B cell (primary cell): Measurements from ENCODE around the gene LCE3E. TPM values are rescaled to one million over a fixed set of nuclear protein-coding genes. Genes with fewer than 3 reads are reported as not detected.

Experiments used
- ATAC-seq: fragments of 200-7000 bp; cut with Tn5 transposase; one replicate; pipeline ENCODE4 v1.10.0; 2021; ENCODE audit warnings: low read depth, mild to moderate bottlenecking, moderate number of reproducible peaks, moderate library complexity
- CTCF ChIA-PET: fragments of 350-600 bp; sonication (Branson Sonifier 250); formaldehyde crosslinking; loops from one replicate; lab custom pipeline; 2021; ENCODE audit warnings: antibody characterized with exemption, inconsistent platforms; lab: Charles Lee
- POLR2A ChIA-PET: fragments of 350-600 bp; sonication (Branson Sonifier 250); formaldehyde crosslinking; loops from one replicate; lab custom pipeline; 2021; ENCODE audit warnings: antibody characterized with exemption; lab: Charles Lee
- DNase-seq: peaks from one replicate; pipeline ENCODE4 v3.0.0; 2013
- H2AFZ ChIP-seq: 2 replicates; pipeline ENCODE4 v1.6.1; 2012; ENCODE audit warnings: mild to moderate bottlenecking, low read depth, low read length; ENCODE audit not compliant: insufficient read depth, poor library complexity, severe bottlenecking
- H3K27ac ChIP-seq, 2 donors: 1 replicate in 1 of 2; 2 replicates in 1 of 2; pipeline ENCODE4 v1.5.1; 2012 to 2013; ENCODE audit warnings: low read length in 2 of 2, mild to moderate bottlenecking in 2 of 2, moderate library complexity in 1 of 2
- H3K27me3 ChIP-seq, 4 experiments: fragments of 200-600 bp in 1 of 4; sonication (generic) in 1 of 4; replicated peaks in 1 of 4; 1 replicate in 2 of 4; 2 replicates in 2 of 4; pipeline versions ENCODE4 v1.6.1 to v1.7.0; 2013 to 2016; ENCODE audit warnings: low read length in 3 of 4, mild to moderate bottlenecking in 2 of 4, mixed read lengths in 1 of 4, moderate library complexity in 1 of 4; ENCODE audit not compliant: insufficient read depth in 4 of 4, control insufficient read depth in 3 of 4; ENCODE audit errors: control extremely low read depth in 1 of 4
- H3K36me3 ChIP-seq, 2 experiments: replicated peaks in 1 of 2; 1 replicate in 1 of 2; 2 replicates in 1 of 2; pipeline versions ENCODE4 v1.6.1 to v1.7.1; 2013; ENCODE audit warnings: low read length in 1 of 2; ENCODE audit not compliant: insufficient read depth in 2 of 2, control insufficient read depth in 1 of 2; ENCODE audit errors: control extremely low read depth in 1 of 2, extremely low read depth in 1 of 2
- H3K4me1 ChIP-seq, 2 donors: fragments of 200-600 bp in 1 of 2; sonication (generic) in 1 of 2; 1 replicate in 1 of 2; 2 replicates in 1 of 2; pipeline versions ENCODE4 v1.5.1 to v1.6.1; 2013 to 2017; ENCODE audit warnings: low read length in 2 of 2; ENCODE audit not compliant: control insufficient read depth in 2 of 2, insufficient read depth in 2 of 2
- H3K4me2 ChIP-seq: replicated peaks from 2 replicates; pipeline ENCODE3; 2012; ENCODE audit warnings: mild to moderate bottlenecking, low read depth, low read length; ENCODE audit not compliant: poor library complexity, severe bottlenecking
- H3K4me3 ChIP-seq, 5 experiments: fragments of 200-600 bp in 1 of 5; sonication (generic) in 1 of 5; 1 replicate in 3 of 5; 2 replicates in 2 of 5; pipeline versions ENCODE4 v1.5.1 to v1.7.0; 2011 to 2016; ENCODE audit warnings: low read length in 4 of 5, mild to moderate bottlenecking in 4 of 5, low read depth in 2 of 5, control low read depth in 1 of 5, moderate library complexity in 1 of 5; ENCODE audit not compliant: insufficient read depth in 1 of 5; ENCODE audit errors: control extremely low read depth in 1 of 5, extremely low read depth in 1 of 5
- H3K79me2 ChIP-seq: fragments of 200-600 bp; sonication (generic); one replicate; pipeline ENCODE4 v1.6.0; 2016; ENCODE audit warnings: low read length; ENCODE audit not compliant: control insufficient read depth, insufficient read depth
- H3K9ac ChIP-seq: fragments of 200-600 bp; sonication (generic); 2 replicates; pipeline ENCODE4 v1.6.1; 2017; ENCODE audit warnings: mild to moderate bottlenecking, low read length, moderate library complexity
- H3K9me3 ChIP-seq, 3 donors: one replicate each; pipeline versions ENCODE4 v1.6.1 to v1.7.1; 2013; ENCODE audit warnings: low read length in 2 of 3; ENCODE audit not compliant: control insufficient read depth in 2 of 3, insufficient read depth in 1 of 3; ENCODE audit errors: control extremely low read depth in 1 of 3
- H4K20me1 ChIP-seq: 2 replicates; pipeline ENCODE4 v1.6.0; 2012; ENCODE audit warnings: mild to moderate bottlenecking, low read length; ENCODE audit not compliant: insufficient read depth, control insufficient read depth, poor library complexity, severe bottlenecking
- H3K27ac Mint-ChIP-seq: one replicate; pipeline ENCODE4 v1.8.0; 2021; ENCODE audit warnings: mixed read lengths
- H3K27me3 Mint-ChIP-seq: one replicate; pipeline ENCODE4 v1.8.0; 2021; ENCODE audit warnings: mixed read lengths
- H3K4me1 Mint-ChIP-seq: one replicate; pipeline ENCODE4 v1.8.0; 2021; ENCODE audit warnings: mixed read lengths
- H3K4me3 Mint-ChIP-seq: one replicate; pipeline ENCODE4 v1.8.0; 2021; ENCODE audit warnings: mixed read lengths
- H3K9me3 Mint-ChIP-seq: one replicate; pipeline ENCODE4 v1.8.0; 2022; ENCODE audit warnings: mixed read lengths; ENCODE audit not compliant: insufficient read depth
- CTCF ChIP-seq: fragments of 200-600 bp; IDR thresholded peaks from one replicate; pipeline ENCODE4 v1.8.0; 2022; ENCODE audit warnings: antibody characterized with exemption, mild to moderate bottlenecking
- EZH2 ChIP-seq: IDR thresholded peaks from 2 replicates; pipeline ENCODE4 v1.6.1; 2012; ENCODE audit warnings: borderline replicate concordance, low read depth, mild to moderate bottlenecking, moderate library complexity, low read length; ENCODE audit not compliant: insufficient read depth, poor library complexity, severe bottlenecking
- WGBS: methylation state at CpG from one replicate; pipeline ENCODE4 v1.1.5; 2013; ENCODE audit warnings: missing lambda C conversion rate; ENCODE audit not compliant: insufficient coverage; 5-methylcytosine and 5-hydroxymethylcytosine counted together
- intact Hi-C: fragments of 100-400 bp; cut with micrococcal nuclease; formaldehyde crosslinking; loops from one replicate; pipeline ENCODE4 v1.10.0; 2022
- polyA plus RNA-seq: library from polyadenylated mRNA; depleted of rRNA; stranded (reverse); fragments of >200 nt; gene quantifications from 2 replicates; pipeline ENCODE4 v1.2.3, GENCODE V29; 2012
- total RNA-seq, 2 donors: library from RNA; stranded (reverse); fragments of 120-200 nt in 1 of 2; gene quantifications; 1 replicate in 1 of 2; 2 replicates in 1 of 2; pipeline versions ENCODE4 v1.2.3 to v1.2.4, GENCODE V29; 2013 to 2022

Gene LCE3E
- total and polyA plus RNA-seq, 2 donors (not counting 1 experiment from before 2014, with no cell fraction given) = not detected

GRCh38 chr1:152577168-152577567 is 10.6 kb upstream of the LCE3E start:
- intact Hi-C loops = no loop called here
- no peak overlapping the region for H2AFZ ChIP-seq
- H3K27me3 ChIP-seq = no peaks in the 10 kb centered on the region
- H3K79me2 ChIP-seq = no peaks in the 10 kb centered on the region
- Mint-ChIP-seq H3K9me3 (no peaks in the 10 kb centered on the region), H3K27me3 (peaks cover 33% of the 10 kb centered on the region), H3K4me3 (no peak overlapping the region), H3K27ac (no peak overlapping the region), H3K4me1 (no peaks in the 10 kb centered on the region)
- no peak for DNase-seq
- TF ChIP-seq CTCF = no peak
- H3K9me3 ChIP-seq = peaks cover 0 to 1% (median 0%) of the 10 kb centered on the region in 3 donors
- H4K20me1 ChIP-seq = no peaks in the 10 kb centered on the region
- ATAC-seq = no peak
- ChIA-PET POLR2A (no interaction called here), CTCF (no interaction called here)
- no peak overlapping the region for H3K4me2 ChIP-seq
- no peak overlapping the region for H3K4me3 ChIP-seq
- H3K9ac ChIP-seq = no peak overlapping the region
- 40% methylated on average over 1 of the region's 2 CpGs for WGBS
- H3K27ac ChIP-seq = no peak overlapping the region
- no peaks in the 10 kb centered on the region for H3K4me1 ChIP-seq
- no peaks in the 10 kb centered on the region for H3K36me3 ChIP-seq

- no peak overlapping the region for H3K27ac ChIP-seq
- no peaks in the 10 kb centered on the region for H3K79me2 ChIP-seq
- H3K4me1 ChIP-seq = no peaks in the 10 kb centered on the region
- no peaks in the 10 kb centered on the region for H3K4me1 Mint-ChIP-seq
- no peak overlapping the region for H3K27ac Mint-ChIP-seq
- H3K27me3 ChIP-seq = no peaks in the 10 kb centered on the region
- peaks cover 3% of the 10 kb centered on the region for H3K27me3 Mint-ChIP-seq
- intact Hi-C loops = no loop called here
- POLR2A ChIA-PET = no interaction called here
- DNase-seq (no peak), ATAC-seq (no peak)
- H3K9ac ChIP-seq = no peak overlapping the region
- WGBS = 73% methylated on average over 7 of the region's 14 CpGs
- peaks cover 7% of the 10 kb centered on the region for H3K9me3 Mint-ChIP-seq
- CTCF ChIA-PET = no interaction called here
- no peaks in the 10 kb centered on the region for H4K20me1 ChIP-seq
- H2AFZ ChIP-seq = no peak overlapping the region
- no peak overlapping the region for H3K4me3 Mint-ChIP-seq
- peaks cover 0 to 9% (median 0%) of the 10 kb centered on the region in 3 donors for H3K9me3 ChIP-seq
- no peak for TF ChIP-seq EZH2
- TF ChIP-seq CTCF = no peak
- H3K4me3 ChIP-seq = no peak overlapping the region
- no peaks in the 10 kb centered on the region for H3K36me3 ChIP-seq
- H3K4me2 ChIP-seq = no peak overlapping the region
Observed at GRCh38 chr1:152565535-152566215, 905 bp downstream of the LCE3E start.
